ENCODE measurements around the gene FBXO8.

Gene FBXO8

DNA sequence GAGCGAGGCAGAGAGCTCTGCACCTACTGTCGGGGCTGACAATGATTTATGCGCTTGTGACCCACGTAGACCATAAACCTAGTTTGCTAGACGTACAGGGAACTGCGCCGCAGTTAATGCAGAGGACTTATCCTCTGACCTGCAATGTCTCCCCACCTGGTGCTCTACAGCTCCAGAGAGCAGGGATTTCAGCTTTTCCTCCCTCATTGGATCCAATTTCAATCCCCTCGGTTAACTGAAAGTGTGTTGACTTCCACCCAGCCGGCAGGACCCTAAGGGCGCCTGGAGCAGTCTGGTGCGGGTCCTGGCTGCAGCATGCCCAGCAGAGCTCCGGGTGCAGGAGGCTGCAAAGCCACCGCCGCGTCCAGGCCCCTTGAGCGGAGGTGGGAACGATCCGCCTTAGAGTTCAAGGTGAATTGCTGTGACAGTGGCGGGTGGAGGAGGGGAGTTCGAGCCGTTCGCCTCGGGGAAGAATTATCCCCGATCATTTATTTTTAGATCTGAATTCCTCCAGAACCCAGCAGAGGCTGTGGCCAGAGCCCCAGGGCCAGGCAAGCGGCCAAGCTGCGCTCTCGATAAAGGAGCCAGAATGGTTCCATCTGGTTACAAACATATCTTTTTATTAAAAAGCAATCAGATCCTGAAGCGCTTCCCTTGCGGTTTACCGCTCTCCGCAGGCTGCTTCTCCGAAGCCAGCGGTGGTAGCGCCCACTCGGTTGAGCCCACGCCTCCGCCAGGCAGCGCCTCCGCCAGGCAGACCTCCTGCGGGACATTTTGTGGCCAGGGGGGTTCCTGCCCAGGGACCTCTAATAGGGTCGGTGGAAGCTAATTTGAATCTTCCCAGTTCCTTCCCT is 66.0 kb downstream of the FBXO8 start:
- no peak for TF ChIP-seq Cebpa-rat (IDR thresholded peaks at IDR 0.05)
- Histone ChIP-seq H4K20me1 (peaks cover 0 to 32% (median 23%) of the 10 kb centered on the region in 11 experiments; a peak in 17 of 22 replicates), H3K36me3 (no peaks in the 10 kb centered on the region), H3K9ac (0 out of 22 replicates have a peak overlapping the region, but pooled peaks of 1 of the 11 experiments have one; percentile 16), H3K4me3 (peak overlapping the region; percentile 38 to 57 (median 48)), H3K4me2 (peak overlapping the region; percentile 79 to 100 (median 93)), H3K4me1 (peaks cover 19 to 28% (median 25%) of the 10 kb centered on the region in 10 experiments), H3K27me3 (peaks cover 66 to 93% (median 84%) of the 10 kb centered on the region in 11 experiments), H3K27ac (no peak overlapping the region), H3K9me3 (replicated peaks in 1 of 11) (peaks cover 12 to 18% (median 15%) of the 10 kb centered on the region in 11 experiments)

DNA sequence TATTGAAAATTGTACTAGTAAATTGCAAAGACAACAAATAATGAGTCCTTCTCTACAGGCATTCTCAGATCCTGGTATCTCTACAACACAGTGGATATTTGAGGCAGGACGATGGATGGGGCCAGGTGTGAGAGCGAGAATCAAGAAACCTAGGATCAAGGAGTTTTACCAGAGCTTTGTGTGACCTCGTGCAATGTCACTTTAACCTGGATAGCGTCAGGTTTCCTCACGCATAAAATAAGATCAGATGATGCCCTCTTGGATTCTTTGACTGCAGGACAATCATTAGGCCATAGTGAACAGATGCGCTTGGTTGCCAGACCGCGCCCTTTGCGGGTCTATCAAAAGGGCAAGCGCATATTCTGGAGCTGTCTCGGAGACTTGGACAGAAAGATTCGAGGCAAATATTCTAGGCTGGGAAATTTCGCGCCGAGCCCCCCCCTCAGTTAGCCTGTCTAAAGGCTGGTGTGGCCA is 66.6 kb downstream of the FBXO8 start:
- Histone ChIP-seq H3K27me3 (peaks cover 73 to 97% (median 90%) of the 10 kb centered on the region in 11 experiments), H3K4me2 (peak overlapping the region; percentile 79 to 100 (median 93)), H3K27ac (no peak overlapping the region), H3K9me3 (replicated peaks in 1 of 11) (peaks cover 12 to 19% (median 15%) of the 10 kb centered on the region in 11 experiments), H4K20me1 (peaks cover 0 to 32% (median 23%) of the 10 kb centered on the region in 11 experiments; a peak in 17 of 22 replicates), H3K4me3 (peak overlapping the region; percentile 38 to 57 (median 48); a peak in 17 of 20 replicates), H3K9ac (no peak overlapping the region), H3K4me1 (peaks cover 19 to 29% (median 25%) of the 10 kb centered on the region in 10 experiments), H3K36me3 (no peaks in the 10 kb centered on the region)
- no peak for TF ChIP-seq Cebpa-rat (IDR thresholded peaks at IDR 0.05)

DNA sequence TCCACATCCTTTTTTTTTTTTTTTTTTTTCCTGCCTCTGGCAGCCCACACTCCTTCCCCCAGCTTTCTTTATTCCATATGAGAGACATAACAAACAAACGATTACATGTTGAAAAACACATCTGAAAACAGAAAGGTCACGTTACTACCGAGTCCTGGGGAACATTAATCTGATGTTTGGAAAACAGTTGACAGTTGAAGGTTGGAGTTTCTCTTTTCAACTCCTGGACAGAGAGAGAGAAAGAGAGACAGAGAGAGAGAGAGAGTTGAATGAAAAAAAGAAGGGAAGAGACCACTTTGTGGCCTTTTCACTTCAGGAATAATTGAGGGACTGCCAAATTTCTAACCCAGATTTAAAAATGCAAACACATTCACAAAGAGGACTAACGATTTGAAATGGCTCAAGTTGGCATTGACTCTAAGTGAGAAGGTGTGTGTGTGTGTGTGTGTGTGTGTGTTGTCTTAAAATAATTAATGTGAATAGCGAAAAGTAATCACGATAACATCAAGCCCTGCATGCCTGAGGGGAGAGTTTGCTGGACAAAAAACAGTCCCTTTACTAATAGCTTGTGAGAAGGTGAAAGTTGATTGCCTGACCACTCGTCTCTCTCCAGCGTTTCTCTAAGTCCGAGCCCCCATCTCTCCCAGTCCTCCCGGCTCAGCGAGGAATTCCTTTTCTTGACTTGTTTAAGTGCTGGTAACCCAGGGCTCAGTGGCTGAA is 67.3 kb downstream of the FBXO8 start:
- Histone ChIP-seq H3K9ac (no peak overlapping the region), H3K4me3 (no peak overlapping the region; a peak in 1 of 20 replicates), H3K27ac (no peak overlapping the region), H3K36me3 (no peaks in the 10 kb centered on the region), H3K4me2 (peak overlapping the region in 8 of 11 experiments; percentile 3 to 100 (median 94); a peak in 10 of 22 replicates), H3K27me3 (peaks cover 80 to 97% (median 92%) of the 10 kb centered on the region in 11 experiments), H3K9me3 (replicated peaks in 1 of 11) (peaks cover 12 to 23% (median 16%) of the 10 kb centered on the region in 11 experiments), H4K20me1 (peaks cover 0 to 32% (median 23%) of the 10 kb centered on the region in 11 experiments; a peak in 17 of 22 replicates), H3K4me1 (peaks cover 19 to 33% (median 26%) of the 10 kb centered on the region in 10 experiments)
- TF ChIP-seq Cebpa-rat (IDR thresholded peaks at IDR 0.05), result no peak

DNA sequence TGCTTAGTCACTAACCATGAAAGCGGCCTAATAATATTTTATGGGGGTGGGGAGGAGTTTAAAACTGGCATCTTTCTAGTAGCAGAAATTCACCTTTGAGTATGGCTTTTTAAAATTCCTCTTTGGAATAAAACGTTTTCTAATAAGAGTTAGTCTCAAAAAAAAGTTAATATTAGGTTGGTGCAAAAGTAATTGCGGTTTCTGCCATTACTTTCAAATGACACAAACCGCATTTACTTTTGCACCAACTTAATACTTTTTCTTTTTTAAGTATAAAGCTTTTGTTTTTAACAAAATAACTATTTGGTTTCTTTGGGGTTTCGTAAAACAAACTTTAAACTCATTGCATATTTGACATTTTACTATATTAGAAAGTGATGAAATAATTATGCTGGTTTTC is 68.4 kb downstream of the FBXO8 start:
- H4K20me1 ChIP-seq, result peaks cover 0 to 32% (median 23%) of the 10 kb centered on the region in 11 experiments; a peak in 17 of 22 replicates

DNA sequence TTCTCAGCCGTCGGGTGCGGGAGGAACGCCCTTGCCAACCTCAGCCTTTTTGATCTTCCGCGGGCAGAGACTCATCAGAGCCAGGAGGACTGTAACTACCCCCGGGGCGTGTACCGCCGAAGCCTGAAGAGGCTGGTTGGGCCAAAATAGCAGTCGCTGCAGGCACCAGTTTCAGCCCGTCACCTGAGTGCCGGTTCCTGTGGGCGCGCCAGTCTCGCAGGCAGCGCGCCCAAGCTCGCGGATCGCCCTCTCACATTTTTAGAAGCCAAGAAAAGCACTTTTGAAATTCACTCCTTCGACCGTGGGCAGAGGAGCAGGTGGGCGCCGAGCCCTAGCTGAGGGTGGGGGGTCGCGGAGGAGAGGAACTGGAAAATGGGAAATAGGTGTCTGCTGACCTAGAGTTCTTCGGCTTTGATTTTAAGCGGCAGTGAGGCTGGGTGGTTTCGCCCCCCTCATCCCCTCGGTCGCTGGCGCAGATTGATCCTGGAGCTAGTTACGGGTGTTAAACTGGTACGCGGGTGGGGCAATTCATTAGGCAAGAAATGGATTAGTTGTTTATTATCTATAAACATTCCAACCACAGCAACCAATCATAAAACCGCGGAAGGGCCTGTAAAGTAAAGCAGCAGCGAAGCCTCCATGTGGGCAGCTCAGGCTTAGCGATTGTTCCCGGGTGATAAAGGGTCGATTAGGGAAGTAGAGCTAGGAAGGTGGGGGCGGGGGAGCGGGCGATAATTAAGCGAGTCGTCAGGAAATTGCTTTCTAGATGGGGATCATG is 69.2 kb downstream of the FBXO8 start:
- no peak overlapping the region for H3K4me2 ChIP-seq

More for the DNA sequence above, 68.4 kb downstream of the FBXO8 start:
- TF ChIP-seq Cebpa-rat (IDR thresholded peaks at IDR 0.05), result no peak
- Histone ChIP-seq H3K36me3 (no peaks in the 10 kb centered on the region), H3K4me3 (no peak overlapping the region), H3K9ac (no peak overlapping the region), H3K9me3 (replicated peaks in 1 of 11) (peaks cover 12 to 23% (median 16%) of the 10 kb centered on the region in 11 experiments), H3K4me1 (peaks cover 19 to 33% (median 26%) of the 10 kb centered on the region in 10 experiments), H3K4me2 (no peak overlapping the region), H3K27ac (no peak overlapping the region), H3K27me3 (peaks cover 83 to 100% (median 92%) of the 10 kb centered on the region in 11 experiments)

DNA sequence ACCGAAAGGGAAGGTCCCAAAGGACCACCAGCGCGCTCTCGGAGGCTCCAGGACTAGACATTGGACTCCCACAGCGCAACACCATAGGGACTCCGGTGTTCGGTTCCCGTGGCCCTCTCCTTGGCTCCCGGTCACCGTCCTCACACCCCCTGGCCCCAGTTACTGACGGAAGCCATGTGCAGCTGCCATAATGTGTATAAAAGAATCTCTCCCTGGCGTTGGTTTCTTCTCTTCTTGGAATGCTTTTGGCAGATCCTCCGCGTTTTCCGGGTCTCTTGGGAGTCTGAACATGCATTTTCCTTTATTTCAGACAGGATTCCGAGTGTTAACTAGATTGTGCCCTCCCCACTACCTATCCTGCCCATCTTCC is 69.8 kb downstream of the FBXO8 start:
- Histone ChIP-seq H3K4me2 (no peak overlapping the region), H3K36me3 (no peaks in the 10 kb centered on the region), H3K27ac (no peak overlapping the region), H3K27me3 (peaks cover 77 to 87% (median 79%) of the 10 kb centered on the region in 11 experiments), H3K9ac (no peak overlapping the region), H4K20me1 (peaks cover 0 to 30% (median 22%) of the 10 kb centered on the region in 11 experiments; a peak in 17 of 22 replicates), H3K4me3 (no peak overlapping the region), H3K4me1 (peaks cover 19 to 33% (median 26%) of the 10 kb centered on the region in 10 experiments), H3K9me3 (replicated peaks in 1 of 11) (peaks cover 12 to 23% (median 16%) of the 10 kb centered on the region in 11 experiments)
- no peak for TF ChIP-seq Cebpa-rat (IDR thresholded peaks at IDR 0.05)

More for the DNA sequence above, 69.2 kb downstream of the FBXO8 start:
- peaks cover 12 to 23% (median 16%) of the 10 kb centered on the region in 11 experiments for H3K9me3 ChIP-seq (replicated peaks in 1 of 11)
- no peak overlapping the region for H3K4me3 ChIP-seq
- peaks cover 0 to 32% (median 23%) of the 10 kb centered on the region in 11 experiments; a peak in 17 of 22 replicates for H4K20me1 ChIP-seq
- peaks cover 19 to 33% (median 26%) of the 10 kb centered on the region in 10 experiments for H3K4me1 ChIP-seq
- TF ChIP-seq Cebpa-rat (IDR thresholded peaks at IDR 0.05), result no peak
- no peaks in the 10 kb centered on the region for H3K36me3 ChIP-seq
- peaks cover 83 to 93% (median 85%) of the 10 kb centered on the region in 11 experiments for H3K27me3 ChIP-seq
- no peak overlapping the region for H3K27ac ChIP-seq
- no peak overlapping the region for H3K9ac ChIP-seq

DNA sequence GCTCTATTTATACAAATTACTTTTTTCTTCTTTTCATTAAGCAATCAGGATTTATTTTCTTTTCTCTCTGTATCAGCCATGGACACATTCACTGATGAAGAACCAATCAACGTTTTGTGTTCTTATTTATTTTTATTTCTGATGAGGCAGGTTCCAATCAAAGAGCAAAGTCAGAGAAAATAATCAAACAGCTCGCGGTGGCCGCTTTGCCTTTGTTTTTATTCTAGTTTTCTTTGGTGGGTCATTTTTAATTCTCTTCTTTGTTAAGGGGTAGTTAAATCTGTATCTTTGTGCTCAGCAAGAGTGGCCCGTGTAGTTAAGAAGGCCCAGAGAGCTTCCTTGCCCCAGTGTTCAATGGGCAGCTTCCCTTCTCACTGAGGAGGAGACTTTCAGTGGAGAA is 71.4 kb downstream of the FBXO8 start:
- H3K27ac ChIP-seq, result no peak overlapping the region
- H3K9me3 ChIP-seq (replicated peaks in 1 of 11), result peaks cover 12 to 23% (median 16%) of the 10 kb centered on the region in 11 experiments
- no peak for TF ChIP-seq Cebpa-rat (IDR thresholded peaks at IDR 0.05)
- no peak overlapping the region for H3K9ac ChIP-seq
- H3K4me3 ChIP-seq, result no peak overlapping the region
- peaks cover 0 to 14% (median 8%) of the 10 kb centered on the region in 11 experiments; a peak in 16 of 22 replicates for H4K20me1 ChIP-seq
- H3K36me3 ChIP-seq, result no peaks in the 10 kb centered on the region
- peak overlapping the region in 1 of 11 experiments; percentile 23; a peak in 1 of 22 replicates for H3K4me2 ChIP-seq
- peaks cover 61 to 71% (median 63%) of the 10 kb centered on the region in 11 experiments for H3K27me3 ChIP-seq
- H3K4me1 ChIP-seq, result peaks cover 7 to 22% (median 13%) of the 10 kb centered on the region in 10 experiments

DNA sequence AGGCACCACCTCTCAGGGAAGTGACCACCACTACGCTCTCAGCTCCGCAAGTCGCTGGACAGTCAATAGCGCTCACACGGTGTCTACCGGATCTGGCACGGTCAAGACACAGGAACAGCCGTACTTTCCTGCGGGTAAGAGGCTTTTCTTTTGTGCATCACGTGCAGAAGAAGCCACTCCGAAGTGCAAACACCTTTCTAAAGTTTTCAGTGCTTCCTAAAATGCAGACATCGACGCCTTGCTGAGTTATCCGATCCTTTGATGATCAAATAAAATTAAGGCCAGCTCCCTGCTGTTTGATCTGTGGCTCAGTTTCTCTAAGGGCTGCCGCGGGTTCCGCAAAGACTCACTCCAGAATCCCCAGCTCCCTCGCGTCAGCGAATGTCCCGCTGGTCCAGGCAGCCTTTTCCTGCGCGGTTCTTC is 71.8 kb downstream of the FBXO8 start:
- TF ChIP-seq Cebpa-rat (IDR thresholded peaks at IDR 0.05), result no peak
- no peaks in the 10 kb centered on the region for H3K36me3 ChIP-seq
- H3K9me3 ChIP-seq (replicated peaks in 1 of 11), result peaks cover 12 to 23% (median 16%) of the 10 kb centered on the region in 11 experiments
- H3K4me2 ChIP-seq, result peak overlapping the region in 1 of 11 experiments; percentile 23; a peak in 1 of 22 replicates
- H3K27ac ChIP-seq, result no peak overlapping the region
- H3K9ac ChIP-seq, result no peak overlapping the region
- peaks cover 56 to 66% (median 58%) of the 10 kb centered on the region in 11 experiments for H3K27me3 ChIP-seq
- H3K4me3 ChIP-seq, result no peak overlapping the region
- peaks cover 0 to 9% (median 3%) of the 10 kb centered on the region in 11 experiments; a peak in 10 of 22 replicates for H4K20me1 ChIP-seq
- peaks cover 3 to 17% (median 8%) of the 10 kb centered on the region in 10 experiments; a peak in 18 of 20 replicates for H3K4me1 ChIP-seq
